Lung microvascular endothelial cell (primary cell): ENCODE results near the gene SLC4A2. TPM values are rescaled to one million over a fixed set of nuclear protein-coding genes. Genes with fewer than 3 reads are reported as not detected.

ENCODE experiments used
- DNase-seq, 2 donors: peaks; one replicate each; pipeline versions ENCODE4 v3.0.0 to v3.0.0-alpha.2; 2010; ENCODE audit warnings: low read depth in 2 of 2
- total RNA-seq: library from RNA; depleted of rRNA; stranded (reverse); fragments of >200 nt; gene quantifications from 2 replicates; pipeline ENCODE4 v1.2.1, GENCODE V29; 2014

Gene SLC4A2
- total RNA-seq, 1 donor from 2014 or later = 72.8 TPM

- peak in 1 of 2 donors; percentile 42 for DNase-seq
Measured at GRCh38 chr7:151091431-151091830, 32.0 kb downstream of the SLC4A2 start.

GRCh38 chr7:151091988-151092387 is 32.6 kb downstream of the SLC4A2 start:
- no peak for DNase-seq

GRCh38 chr7:151093748-151094147 is 34.4 kb downstream of the SLC4A2 start:
- no peak for DNase-seq

- DNase-seq = peak in 1 of 2 donors; percentile 29
Measured at GRCh38 chr7:151094675-151095074, 35.3 kb downstream of the SLC4A2 start.

- peak in 1 of 2 donors; percentile 38 for DNase-seq
Measured at GRCh38 chr7:151095123-151095797, 35.9 kb downstream of the SLC4A2 start.

GRCh38 chr7:151095828-151096475 is 36.6 kb downstream of the SLC4A2 start:
- peak in 1 of 2 donors; percentile 57 for DNase-seq

- DNase-seq = peak in 1 of 2 donors; percentile 65
Measured at GRCh38 chr7:151099486-151100211, 40.3 kb downstream of the SLC4A2 start.

GRCh38 chr7:151100921-151101320 is 41.5 kb downstream of the SLC4A2 start:
- DNase-seq = no peak

- DNase-seq = no peak
Measured at GRCh38 chr7:151101621-151102396, 42.4 kb downstream of the SLC4A2 start.

GRCh38 chr7:151102991-151103390 is 43.6 kb downstream of the SLC4A2 start:
- no peak for DNase-seq

- DNase-seq = no peak
Measured at GRCh38 chr7:151103973-151104372, 44.6 kb downstream of the SLC4A2 start.

- peak in 1 of 2 donors; percentile 86 for DNase-seq
Measured at GRCh38 chr7:151104411-151105235, 45.2 kb downstream of the SLC4A2 start.

- no peak for DNase-seq
Measured at GRCh38 chr7:151107882-151108281, 48.5 kb downstream of the SLC4A2 start.

GRCh38 chr7:151109094-151110048 is 50.0 kb downstream of the SLC4A2 start:
- no peak for DNase-seq

GRCh38 chr7:151110236-151110940 is 51.0 kb downstream of the SLC4A2 start:
- no peak for DNase-seq

GRCh38 chr7:151110941-151111645 is 51.7 kb downstream of the SLC4A2 start:
- DNase-seq = peak; percentile 78 to 84

- peak; percentile 35 to 74 for DNase-seq
Measured at GRCh38 chr7:151113344-151114150, 54.2 kb downstream of the SLC4A2 start.
